ENCODE measurements around the gene CNPY3. TPM values are rescaled to one million over a fixed set of nuclear protein-coding genes. Genes with fewer than 3 reads are reported as not detected.

Gene CNPY3
- total and polyA plus RNA-seq, 2 of the 13 experiments (the other 11 are each of a cell fraction or from before 2014, with no cell fraction given): 42.3 to 60.2 TPM

GRCh38 chr6:42938987-42939809, 9.9 kb downstream of the CNPY3 start (continued):
- TF ChIP-seq NFAT5 (CRISPR knock-in tag; IDR thresholded peaks at IDR 0.05) (no peak), KDM5B (CRISPR knock-in tag; IDR thresholded peaks at IDR 0.05; ENCODE audit: borderline replicate concordance) (no peak; the same call in 1 of the 2 replicates), SP4 (CRISPR knock-in tag; IDR thresholded peaks at IDR 0.05) (peak; percentile 93), THAP8 (CRISPR knock-in tag; IDR thresholded peaks at IDR 0.05; ENCODE audit: borderline replicate concordance) (peak; percentile 45), CCDC6 (CRISPR knock-in tag; IDR thresholded peaks at IDR 0.05) (peak; percentile 55; the same call in 1 of the 2 replicates), ZNF263 (CRISPR knock-in tag; IDR thresholded peaks at IDR 0.05) (peak; percentile 88), ATAD3A (CRISPR knock-in tag; IDR thresholded peaks at IDR 0.05) (no peak), THYN1 (CRISPR knock-in tag; IDR thresholded peaks at IDR 0.05; ENCODE audit: borderline replicate concordance, low read depth) (no peak), ZNF773 (CRISPR knock-in tag; IDR thresholded peaks at IDR 0.05; ENCODE audit: borderline replicate concordance) (no peak), ZNF605 (CRISPR knock-in tag; IDR thresholded peaks at IDR 0.05) (peak; percentile 97; the same call in 1 of the 2 replicates), ZNF790 (CRISPR knock-in tag; IDR thresholded peaks at IDR 0.05; ENCODE audit: borderline replicate concordance) (peak; percentile 63; the same call in 1 of the 2 replicates), FOXO4 (CRISPR knock-in tag; conservative IDR thresholded peaks at IDR 0.05) (0 out of 2 replicates have a peak, but pooled peaks have one; percentile 87), ZNF713 (CRISPR knock-in tag; IDR thresholded peaks at IDR 0.05) (0 out of 2 replicates have a peak, but pooled peaks have one; percentile 44), AKNA (CRISPR knock-in tag; IDR thresholded peaks at IDR 0.05; ENCODE audit: borderline replicate concordance) (no peak)
